ENCODE measurements around the gene HOXC13.

Gene HOXC13

DNA sequence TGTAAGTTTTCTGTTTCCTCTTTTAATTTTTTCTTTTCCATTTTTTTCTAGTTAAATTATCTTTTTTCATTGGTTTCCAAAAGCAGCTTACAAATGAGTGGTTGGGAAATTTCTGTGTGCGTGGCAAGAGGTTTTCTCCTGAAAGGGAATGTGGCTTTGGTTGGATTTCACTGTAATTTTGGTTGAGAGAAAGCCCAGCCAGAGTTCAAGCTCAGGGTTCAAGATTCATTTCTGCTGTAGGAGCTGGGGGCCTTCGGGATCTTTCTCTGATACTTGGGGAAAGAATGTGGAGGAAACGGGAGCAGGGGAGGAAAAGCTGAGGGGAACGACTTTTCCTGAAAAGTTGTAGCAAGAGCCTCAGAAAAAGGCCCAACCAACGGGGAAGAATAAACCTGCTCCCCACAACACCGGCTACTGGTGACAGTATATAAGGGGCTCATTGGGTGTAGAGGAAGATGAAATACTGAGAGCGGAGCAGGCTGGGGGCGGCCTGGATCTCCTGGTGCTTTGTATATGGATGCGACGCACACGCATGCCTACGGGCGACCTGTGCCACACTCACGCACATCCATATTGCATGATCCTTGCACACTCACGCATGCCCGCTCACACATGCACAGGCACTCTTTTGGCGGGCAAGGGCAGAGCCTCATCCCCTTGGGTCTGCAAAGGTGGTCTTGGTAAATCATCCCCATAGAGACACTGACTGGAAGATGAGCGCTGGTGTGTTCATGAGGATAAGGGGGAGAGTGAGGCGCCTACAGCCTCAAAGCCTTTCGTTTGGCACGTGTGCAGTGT lies 48.3 kb downstream of the HOXC13 start:
- Histone ChIP-seq H3K9me3 (replicated peaks in 1 of 2; ENCODE audit: control insufficient read depth in 2 of 2, insufficient read depth in 1 of 2, low read depth in 1 of 2, low read length in 2 of 2) (peaks cover 0 to 14% of the 10 kb centered on the region in 2 donors), H3K36me3 (replicated peaks in 1 of 2; ENCODE audit: control insufficient read depth in 2 of 2, insufficient read depth in 2 of 2, low read length in 2 of 2) (no peaks in the 10 kb centered on the region), H3K27ac (replicated peaks; ENCODE audit: low read length) (no peak overlapping the region), H3K4me2 (ENCODE audit: insufficient read depth, low read length, poor library complexity, severe bottlenecking) (no peak overlapping the region), H3K23ac (ENCODE audit: low read depth, low read length, poor library complexity) (no peak overlapping the region), H2BK12ac (ENCODE audit: low read length) (no peak overlapping the region), H3K27me3 (ENCODE audit: control insufficient read depth in 3 of 3, insufficient read depth in 3 of 3, low read depth in 1 of 3, low read length in 3 of 3) (peaks cover 66 to 100% (median 99%) of the 10 kb centered on the region in 3 experiments), H3K4me3 (ENCODE audit: low read length in 2 of 2) (no peak overlapping the region), H3K9ac (ENCODE audit: low read depth, low read length, poor library complexity) (no peak overlapping the region), H2AK5ac (ENCODE audit: low read depth, low read length) (no peak overlapping the region), H3K4ac (ENCODE audit: low read length) (no peak overlapping the region), H2BK5ac (ENCODE audit: low read length) (no peak overlapping the region), H3K18ac (ENCODE audit: low read length) (no peak overlapping the region), H2BK120ac (ENCODE audit: low read depth, low read length) (no peak overlapping the region), H2BK15ac (ENCODE audit: low read length) (no peak overlapping the region), H3K4me1 (ENCODE audit: control insufficient read depth in 2 of 2, insufficient read depth in 1 of 2, low read depth in 1 of 2, low read length in 2 of 2) (peaks cover 0 to 3% of the 10 kb centered on the region in 2 donors), H4K8ac (ENCODE audit: low read depth, low read length) (no peak overlapping the region), H2AFZ (ENCODE audit: low read length) (no peak overlapping the region), H3K14ac (ENCODE audit: low read length) (no peak overlapping the region), H4K91ac (ENCODE audit: low read depth, low read length, poor library complexity) (no peak overlapping the region), H3K79me1 (ENCODE audit: low read depth, low read length) (no peaks in the 10 kb centered on the region)
- no peak for DNase-seq (ENCODE audit: low spot score)
- WGBS, 2 donors (ENCODE audit: extremely low coverage in 2 of 2, insufficient read length in 2 of 2, insufficient replicate concordance in 1 of 2) = no CpG with 5 or more reads among the region's 21 CpGs

GRCh38 chr12:53987787-53988230 lies 49.2 kb downstream of the HOXC13 start:
- H3K4me1 ChIP-seq (ENCODE audit: control insufficient read depth in 2 of 2, insufficient read depth in 1 of 2, low read depth in 1 of 2, low read length in 2 of 2) = peaks cover 0 to 3% of the 10 kb centered on the region in 2 donors
- H3K4me2 ChIP-seq (ENCODE audit: insufficient read depth, low read length, poor library complexity, severe bottlenecking) = no peak overlapping the region
- no peak overlapping the region for H2BK5ac ChIP-seq (ENCODE audit: low read length)
- DNase-seq (ENCODE audit: low spot score) = no peak
- no peak overlapping the region for H3K18ac ChIP-seq (ENCODE audit: low read length)
- no peak overlapping the region for H3K4ac ChIP-seq (ENCODE audit: low read length)
- no peak overlapping the region for H2BK15ac ChIP-seq (ENCODE audit: low read length)
- no peak overlapping the region for H3K14ac ChIP-seq (ENCODE audit: low read length)
- H3K27me3 ChIP-seq (ENCODE audit: control insufficient read depth in 3 of 3, insufficient read depth in 3 of 3, low read depth in 1 of 3, low read length in 3 of 3) = peaks cover 66 to 100% (median 99%) of the 10 kb centered on the region in 3 experiments
- H3K4me3 ChIP-seq (ENCODE audit: low read length in 2 of 2) = no peak overlapping the region
- H2BK120ac ChIP-seq (ENCODE audit: low read depth, low read length) = no peak overlapping the region
- no peaks in the 10 kb centered on the region for H3K36me3 ChIP-seq (replicated peaks in 1 of 2; ENCODE audit: control insufficient read depth in 2 of 2, insufficient read depth in 2 of 2, low read length in 2 of 2)
- no peaks in the 10 kb centered on the region for H3K79me1 ChIP-seq (ENCODE audit: low read depth, low read length)
- peaks cover 0 to 19% of the 10 kb centered on the region in 2 donors for H3K9me3 ChIP-seq (replicated peaks in 1 of 2; ENCODE audit: control insufficient read depth in 2 of 2, insufficient read depth in 1 of 2, low read depth in 1 of 2, low read length in 2 of 2)
- no peak overlapping the region for H3K23ac ChIP-seq (ENCODE audit: low read depth, low read length, poor library complexity)
- no peak overlapping the region for H3K27ac ChIP-seq (replicated peaks; ENCODE audit: low read length)
- no CpG with 5 or more reads among the region's 4 CpGs for WGBS, 2 donors (ENCODE audit: extremely low coverage in 2 of 2, insufficient read length in 2 of 2, insufficient replicate concordance in 1 of 2)
- no peak overlapping the region for H2AK5ac ChIP-seq (ENCODE audit: low read depth, low read length)
- H2AFZ ChIP-seq (ENCODE audit: low read length) = no peak overlapping the region
- no peak overlapping the region for H4K8ac ChIP-seq (ENCODE audit: low read depth, low read length)
- no peak overlapping the region for H2BK12ac ChIP-seq (ENCODE audit: low read length)
- H4K91ac ChIP-seq (ENCODE audit: low read depth, low read length, poor library complexity) = no peak overlapping the region
- no peak overlapping the region for H3K9ac ChIP-seq (ENCODE audit: low read depth, low read length, poor library complexity)

GRCh38 chr12:53988541-53989226 lies 50.1 kb downstream of the HOXC13 start:
- Histone ChIP-seq H3K9me3 (replicated peaks in 1 of 2; ENCODE audit: control insufficient read depth in 2 of 2, insufficient read depth in 1 of 2, low read depth in 1 of 2, low read length in 2 of 2) (peaks cover 0 to 14% of the 10 kb centered on the region in 2 donors), H3K4ac (ENCODE audit: low read length) (no peak overlapping the region), H4K8ac (ENCODE audit: low read depth, low read length) (no peak overlapping the region), H4K91ac (ENCODE audit: low read depth, low read length, poor library complexity) (no peak overlapping the region), H3K9ac (ENCODE audit: low read depth, low read length, poor library complexity) (no peak overlapping the region), H3K23ac (ENCODE audit: low read depth, low read length, poor library complexity) (no peak overlapping the region), H3K27me3 (ENCODE audit: control insufficient read depth in 3 of 3, insufficient read depth in 3 of 3, low read depth in 1 of 3, low read length in 3 of 3) (peaks cover 65 to 100% (median 99%) of the 10 kb centered on the region in 3 experiments), H2BK5ac (ENCODE audit: low read length) (no peak overlapping the region), H3K14ac (ENCODE audit: low read length) (no peak overlapping the region), H3K4me2 (ENCODE audit: insufficient read depth, low read length, poor library complexity, severe bottlenecking) (no peak overlapping the region), H3K4me3 (ENCODE audit: low read length in 2 of 2) (no peak overlapping the region), H3K36me3 (replicated peaks in 1 of 2; ENCODE audit: control insufficient read depth in 2 of 2, insufficient read depth in 2 of 2, low read length in 2 of 2) (no peaks in the 10 kb centered on the region), H2AFZ (ENCODE audit: low read length) (no peak overlapping the region), H2BK120ac (ENCODE audit: low read depth, low read length) (no peak overlapping the region), H2AK5ac (ENCODE audit: low read depth, low read length) (no peak overlapping the region), H3K4me1 (ENCODE audit: control insufficient read depth in 2 of 2, insufficient read depth in 1 of 2, low read depth in 1 of 2, low read length in 2 of 2) (peaks cover 0 to 3% of the 10 kb centered on the region in 2 donors), H3K27ac (replicated peaks; ENCODE audit: low read length) (no peak overlapping the region), H3K18ac (ENCODE audit: low read length) (no peak overlapping the region), H2BK12ac (ENCODE audit: low read length) (no peak overlapping the region), H2BK15ac (ENCODE audit: low read length) (no peak overlapping the region), H3K79me1 (ENCODE audit: low read depth, low read length) (no peaks in the 10 kb centered on the region)
- WGBS, 2 donors (ENCODE audit: extremely low coverage in 2 of 2, insufficient read length in 2 of 2, insufficient replicate concordance in 1 of 2) = no CpG with 5 or more reads among the region's 5 CpGs
- DNase-seq (ENCODE audit: low spot score) = no peak
